GM12875 (cell line): ENCODE measurements around the gene RABGAP1L.
"Not testable (repeated sequence)": the region's sequence is repeated elsewhere in the genome, so short reads cannot be mapped to it uniquely, and the experiment has no call there.

Experiments
- H3K4me3 ChIP-seq: one replicate; pipeline ENCODE4 v1.5.1; 2011; ENCODE audit warnings: low read depth, low read length, control low read depth
- CTCF ChIP-seq: IDR thresholded peaks from 2 replicates; pipeline ENCODE4 v1.5.1; 2011; ENCODE audit warnings: low read depth, mild to moderate bottlenecking, control low read depth, inconsistent platforms, low read length, moderate library complexity, borderline replicate concordance; ENCODE audit not compliant: insufficient read depth

The RABGAP1L gene

DNA sequence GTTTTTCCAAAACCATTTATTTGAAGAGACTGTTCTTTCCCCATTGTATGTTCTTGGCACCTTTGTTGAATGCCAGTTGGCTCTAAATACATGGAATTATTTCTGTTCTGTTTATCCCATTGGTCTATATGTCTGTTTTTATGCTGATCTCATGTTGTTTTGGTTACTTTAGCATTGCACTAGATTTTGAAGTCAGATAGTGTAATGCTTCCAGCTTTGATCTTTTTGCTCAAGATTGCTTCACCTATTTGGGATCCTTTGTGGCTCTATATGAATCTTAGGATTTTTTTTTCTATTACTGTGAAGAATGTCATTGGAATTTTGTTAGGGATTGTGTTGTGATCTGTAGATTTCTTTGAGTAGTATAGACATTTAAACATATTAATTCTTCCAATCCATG, 149.3 kb downstream of the RABGAP1L start:
- TF ChIP-seq CTCF: no peak
- no peak overlapping the region for H3K4me3 ChIP-seq

DNA sequence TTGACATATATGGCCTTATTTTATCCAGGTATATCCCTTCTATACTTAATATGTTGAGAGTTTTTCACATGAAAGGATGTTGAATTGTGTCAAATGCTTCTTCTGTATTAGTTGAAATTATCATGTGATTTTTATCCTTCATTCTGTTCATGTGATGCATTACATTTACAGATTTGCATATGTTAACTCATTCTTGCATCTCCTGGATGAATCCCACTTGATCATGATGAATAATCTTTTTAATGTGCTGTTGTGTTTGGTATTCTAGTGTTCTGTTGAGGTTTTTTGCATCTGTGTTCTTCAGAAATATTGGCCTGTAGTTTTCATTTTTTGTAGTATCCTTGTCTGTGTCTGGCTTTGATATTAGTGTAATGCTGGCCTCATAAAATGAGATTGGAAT, 150.2 kb downstream of the RABGAP1L start:
- no peak overlapping the region for H3K4me3 ChIP-seq
- no peak for TF ChIP-seq CTCF

- no peak overlapping the region for H3K4me3 ChIP-seq
- no peak for TF ChIP-seq CTCF
Measured at GRCh38 chr1:174314433-174314832, 155.1 kb downstream of the RABGAP1L start.

DNA sequence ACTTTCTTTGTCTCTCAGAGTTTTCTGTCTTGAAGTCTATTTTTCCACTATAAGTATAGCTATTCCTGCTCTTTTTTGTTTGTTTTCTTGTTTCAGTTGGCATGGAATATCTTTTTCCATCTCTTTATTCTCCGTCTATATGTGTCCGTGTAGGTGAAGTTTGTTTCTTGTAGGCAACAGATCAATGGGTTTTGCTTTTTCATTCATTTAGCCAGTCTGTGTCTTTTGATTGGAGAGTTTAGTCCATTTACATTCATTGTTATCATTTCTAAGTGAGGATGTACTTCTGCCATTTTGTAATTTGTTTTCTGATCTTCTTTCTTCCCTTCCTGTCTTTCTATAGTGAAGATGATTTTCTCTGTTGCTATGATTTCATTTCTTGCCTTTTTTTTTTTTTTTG, 155.9 kb downstream of the RABGAP1L start:
- no peak overlapping the region for H3K4me3 ChIP-seq
- TF ChIP-seq CTCF: no peak

GRCh38 chr1:174320897-174321296, 161.6 kb downstream of the RABGAP1L start:
- not testable (repeated sequence) for H3K4me3 ChIP-seq

DNA sequence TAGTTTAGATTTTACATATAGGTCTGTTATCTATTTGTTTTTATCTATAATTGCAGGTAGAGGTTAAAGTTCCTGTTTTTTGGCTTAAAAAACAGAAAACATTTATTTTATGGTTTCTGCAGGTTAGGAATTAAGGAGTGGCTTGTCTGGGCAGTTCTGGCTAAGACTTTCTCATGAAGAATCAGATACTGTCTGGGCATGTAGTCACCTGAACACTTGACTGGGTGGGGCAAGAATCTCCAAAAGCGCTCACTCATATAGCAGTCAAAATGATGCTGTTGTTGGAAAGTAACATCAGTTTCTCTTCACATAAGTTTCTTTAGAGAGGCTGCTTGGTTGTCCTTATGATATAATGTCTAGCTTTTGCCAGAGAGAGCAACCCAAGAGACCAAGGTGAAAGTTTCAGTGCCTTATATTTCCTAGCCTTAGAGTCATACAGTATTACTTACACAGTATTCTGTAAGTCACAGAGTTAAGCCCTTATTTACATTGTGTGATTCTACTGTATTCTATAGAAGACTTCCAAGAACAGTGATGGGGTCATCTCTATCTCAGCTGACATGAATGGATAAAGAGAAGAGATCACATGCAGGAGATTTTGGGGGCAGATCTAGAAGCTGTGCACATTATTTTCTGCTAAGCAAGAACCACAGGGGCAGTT, 163.0 kb downstream of the RABGAP1L start:
- no peak overlapping the region for H3K4me3 ChIP-seq
- TF ChIP-seq CTCF: no peak

DNA sequence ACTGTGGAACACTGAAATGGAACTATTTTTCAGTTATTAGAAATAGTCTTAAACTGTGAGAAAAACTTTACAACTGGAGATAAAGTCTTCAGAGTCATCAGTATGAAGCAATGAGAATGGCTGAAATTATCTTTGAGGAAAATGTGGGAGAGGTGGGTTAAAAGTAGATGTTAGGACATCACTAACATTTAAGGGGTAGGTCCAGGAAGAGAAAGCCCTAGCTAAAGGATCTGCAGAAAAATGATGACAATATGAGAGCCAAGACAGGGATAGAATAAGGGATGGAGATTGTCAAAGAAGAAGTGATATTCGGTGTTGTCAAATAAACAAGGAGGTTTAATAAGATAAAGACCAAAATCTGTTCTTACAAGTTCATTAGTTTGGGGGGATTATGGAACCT, 165.2 kb downstream of the RABGAP1L start:
- no peak overlapping the region for H3K4me3 ChIP-seq
- no peak for TF ChIP-seq CTCF

DNA sequence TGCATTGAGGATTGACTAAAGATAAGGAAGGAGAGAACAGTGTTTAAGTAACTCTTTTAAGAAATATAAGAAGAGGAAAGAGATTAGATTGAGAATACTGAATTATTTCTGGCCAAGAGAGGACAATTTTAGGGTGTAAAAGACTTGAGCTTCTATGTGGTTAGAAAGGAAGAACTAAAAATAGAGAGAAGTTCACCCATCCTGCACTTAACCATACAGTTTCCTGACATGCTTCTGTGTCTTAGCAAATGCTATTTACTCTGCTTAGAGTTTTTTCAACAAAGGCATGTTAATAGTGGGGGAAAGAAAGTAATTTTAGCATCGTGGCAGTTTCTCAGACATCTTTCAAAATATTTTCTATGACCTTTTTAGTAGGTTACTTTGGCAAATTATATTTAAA, 165.6 kb downstream of the RABGAP1L start:
- no peak for TF ChIP-seq CTCF
- H3K4me3 ChIP-seq: no peak overlapping the region
